GM12864 (cell line): ENCODE measurements around the gene TAF6.

Experiments
- DNase-seq: peaks from one replicate; pipeline ENCODE4 v3.0.0-alpha.2; 2011; ENCODE audit warnings: low read depth
- H3K4me3 ChIP-seq: 2 replicates; pipeline ENCODE4 v1.5.1; 2011; ENCODE audit warnings: mild to moderate bottlenecking, low read depth, low read length, control low read depth
- TF ChIP-seq, protein P1 (sequence below): IDR thresholded peaks from 2 replicates; pipeline ENCODE4 v1.5.1; 2011; ENCODE audit warnings: low read depth, mild to moderate bottlenecking, moderate library complexity, low read length, control low read depth, inconsistent platforms; ENCODE audit errors: missing control alignments

TAF6 gene

DNA sequence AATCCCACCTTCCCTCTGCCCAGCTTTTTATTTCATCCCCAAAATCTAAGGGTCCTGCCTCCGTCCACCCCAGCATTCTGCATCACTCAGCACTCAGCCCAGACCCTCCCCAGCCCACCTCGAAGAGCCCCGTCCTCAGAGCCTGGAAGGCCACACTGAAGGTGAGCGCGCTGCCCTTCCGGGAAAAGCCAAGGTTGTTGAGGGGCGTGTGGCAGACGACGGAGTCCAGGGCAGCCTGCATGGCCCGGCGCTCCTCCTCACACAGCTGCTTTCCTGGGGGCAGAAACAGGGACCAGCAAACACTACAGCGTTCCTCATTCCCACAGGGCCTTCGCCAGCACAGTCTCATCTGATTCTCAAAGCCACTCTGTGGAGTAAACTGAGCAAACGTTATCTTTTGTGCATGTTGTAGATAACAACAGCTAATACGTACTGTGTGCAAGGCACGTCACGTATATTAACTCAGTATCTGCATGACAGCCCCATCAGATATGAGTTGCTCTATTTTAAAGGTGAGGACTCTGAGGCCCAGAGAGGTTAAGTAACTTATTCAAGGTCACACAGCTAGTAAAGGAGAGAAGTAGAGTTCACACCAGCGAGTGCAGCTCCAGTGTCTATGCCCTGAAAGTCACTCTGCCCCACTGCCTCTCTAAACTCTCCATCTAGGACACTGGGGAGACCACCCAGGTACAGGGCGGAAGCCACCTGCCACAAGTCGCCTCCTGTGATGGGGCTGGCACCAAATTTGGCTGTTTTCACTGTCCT is 36.6 kb upstream of the TAF6 start:
- no peak for DNase-seq
- no peak overlapping the region for H3K4me3 ChIP-seq
- TF ChIP-seq, protein P1, sequence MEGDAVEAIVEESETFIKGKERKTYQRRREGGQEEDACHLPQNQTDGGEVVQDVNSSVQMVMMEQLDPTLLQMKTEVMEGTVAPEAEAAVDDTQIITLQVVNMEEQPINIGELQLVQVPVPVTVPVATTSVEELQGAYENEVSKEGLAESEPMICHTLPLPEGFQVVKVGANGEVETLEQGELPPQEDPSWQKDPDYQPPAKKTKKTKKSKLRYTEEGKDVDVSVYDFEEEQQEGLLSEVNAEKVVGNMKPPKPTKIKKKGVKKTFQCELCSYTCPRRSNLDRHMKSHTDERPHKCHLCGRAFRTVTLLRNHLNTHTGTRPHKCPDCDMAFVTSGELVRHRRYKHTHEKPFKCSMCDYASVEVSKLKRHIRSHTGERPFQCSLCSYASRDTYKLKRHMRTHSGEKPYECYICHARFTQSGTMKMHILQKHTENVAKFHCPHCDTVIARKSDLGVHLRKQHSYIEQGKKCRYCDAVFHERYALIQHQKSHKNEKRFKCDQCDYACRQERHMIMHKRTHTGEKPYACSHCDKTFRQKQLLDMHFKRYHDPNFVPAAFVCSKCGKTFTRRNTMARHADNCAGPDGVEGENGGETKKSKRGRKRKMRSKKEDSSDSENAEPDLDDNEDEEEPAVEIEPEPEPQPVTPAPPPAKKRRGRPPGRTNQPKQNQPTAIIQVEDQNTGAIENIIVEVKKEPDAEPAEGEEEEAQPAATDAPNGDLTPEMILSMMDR: no peak

DNA sequence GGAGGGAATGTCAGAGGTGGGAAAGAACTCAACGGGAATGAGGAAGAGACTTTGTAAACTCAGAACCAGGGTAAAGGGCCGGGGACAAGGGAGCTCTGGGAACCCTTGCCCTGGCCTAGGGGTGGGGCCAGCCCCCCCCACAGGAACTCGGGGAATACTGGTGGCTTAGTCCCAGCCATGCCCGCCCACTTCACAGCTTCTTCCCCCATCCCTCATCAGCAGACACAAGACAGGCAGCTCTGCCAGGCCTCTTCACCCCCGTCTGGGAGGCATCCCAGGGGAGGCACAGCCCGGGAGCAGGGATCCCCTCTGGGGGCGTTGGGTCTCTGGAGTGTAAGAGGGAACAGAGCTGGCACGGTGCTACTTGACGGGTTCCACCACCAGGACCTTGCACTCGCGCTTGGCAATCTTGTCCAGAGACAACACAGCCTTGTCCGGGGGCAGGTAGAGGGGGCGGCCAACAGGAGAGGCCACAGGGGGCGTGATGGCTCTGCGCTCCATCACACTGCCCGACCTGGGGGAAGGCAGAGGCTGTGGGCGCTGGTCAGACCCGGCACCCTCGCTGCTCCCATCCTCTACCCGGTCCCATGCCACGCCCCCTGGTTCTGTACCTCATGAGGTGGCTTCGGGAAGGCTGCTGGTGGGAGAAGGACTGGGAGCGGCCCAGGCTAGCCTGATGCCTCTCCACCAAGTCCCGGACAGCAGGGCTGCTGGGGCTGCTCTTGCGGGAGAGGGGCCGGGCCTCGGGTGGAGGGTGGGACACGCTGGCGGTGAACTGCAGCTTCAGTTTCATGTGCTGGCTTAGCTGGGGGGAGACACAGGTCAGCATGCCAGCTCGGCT is 35.7 kb upstream of the TAF6 start:
- no peak overlapping the region for H3K4me3 ChIP-seq
- no peak for DNase-seq
- TF ChIP-seq, protein P1: no peak

DNA sequence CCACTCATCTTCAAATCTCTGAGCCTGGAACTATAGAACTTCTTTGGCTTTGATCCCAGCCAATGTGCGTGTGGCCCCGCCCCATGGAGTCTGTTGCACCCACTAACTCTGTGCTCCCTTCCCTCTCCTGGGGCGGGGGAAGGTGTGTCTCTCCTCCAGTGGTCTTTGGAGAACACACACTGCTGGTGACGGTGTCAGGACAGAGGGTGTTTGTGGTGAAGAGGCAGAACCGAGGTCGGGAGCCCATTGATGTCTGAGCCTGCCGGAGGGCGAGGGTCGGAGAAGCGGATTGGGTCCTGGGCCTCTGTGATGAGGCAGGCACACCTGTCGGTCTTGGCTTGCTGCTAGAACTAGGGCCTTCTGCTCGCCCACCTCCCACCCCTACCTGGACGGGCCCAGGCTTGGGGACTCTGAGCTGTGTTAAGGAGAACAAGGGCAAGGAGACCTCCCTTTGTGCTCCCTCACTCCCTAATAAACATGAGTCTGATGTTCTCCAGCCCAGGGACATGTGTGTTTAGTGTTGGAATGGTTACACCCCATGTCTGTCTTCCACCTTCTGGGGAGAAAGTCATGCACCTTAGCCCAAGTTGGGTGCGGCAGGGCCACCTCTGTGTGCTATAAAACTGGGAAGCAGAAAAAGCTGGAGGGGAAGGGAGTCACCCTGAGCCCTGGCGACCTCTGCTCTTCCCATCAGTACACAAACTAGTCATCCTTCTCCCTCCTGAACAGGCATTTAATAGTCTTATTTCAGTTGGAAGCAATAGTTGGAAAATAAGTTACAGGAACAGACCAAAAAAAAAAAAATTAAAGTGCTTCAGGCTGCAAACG is 34.8 kb upstream of the TAF6 start:
- no peak overlapping the region for H3K4me3 ChIP-seq
- TF ChIP-seq, protein P1: no peak
- DNase-seq: no peak

DNA sequence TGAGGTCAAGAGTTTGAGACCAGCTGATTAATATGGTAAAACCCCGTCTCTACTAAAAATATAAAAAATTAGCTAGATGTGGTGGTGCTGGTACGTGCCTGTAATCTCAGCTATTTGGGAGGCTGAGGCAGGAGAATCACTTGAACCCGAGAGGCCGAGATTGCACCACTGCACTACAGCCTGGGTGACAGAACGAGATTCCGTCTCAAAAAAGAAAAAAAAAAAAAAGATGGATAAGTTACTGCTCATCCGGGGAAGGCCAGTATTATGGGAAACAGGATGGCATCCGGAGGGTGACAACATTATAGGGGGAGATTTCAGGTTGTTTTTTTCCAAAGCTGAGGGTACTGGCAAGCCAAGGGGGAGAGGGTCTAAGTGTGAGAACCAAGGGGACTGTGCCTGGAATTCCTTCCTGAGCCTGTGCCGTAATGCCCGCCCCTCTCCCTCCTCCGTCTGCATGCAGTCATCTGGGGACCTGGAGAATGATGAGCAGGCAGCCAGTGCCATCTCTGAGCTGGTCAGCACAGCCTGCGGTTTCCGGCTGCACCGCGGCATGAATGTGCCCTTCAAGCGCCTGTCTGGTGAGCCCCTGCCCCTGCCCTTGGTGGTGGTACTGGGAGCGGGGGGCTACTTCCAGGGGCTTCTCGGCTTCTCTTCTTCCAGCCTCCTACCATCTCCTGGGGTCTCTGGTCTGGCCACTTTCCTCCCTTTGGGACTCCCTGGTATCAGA is 33.9 kb upstream of the TAF6 start:
- no peak overlapping the region for H3K4me3 ChIP-seq
- DNase-seq: no peak
- TF ChIP-seq, protein P1: no peak

DNA sequence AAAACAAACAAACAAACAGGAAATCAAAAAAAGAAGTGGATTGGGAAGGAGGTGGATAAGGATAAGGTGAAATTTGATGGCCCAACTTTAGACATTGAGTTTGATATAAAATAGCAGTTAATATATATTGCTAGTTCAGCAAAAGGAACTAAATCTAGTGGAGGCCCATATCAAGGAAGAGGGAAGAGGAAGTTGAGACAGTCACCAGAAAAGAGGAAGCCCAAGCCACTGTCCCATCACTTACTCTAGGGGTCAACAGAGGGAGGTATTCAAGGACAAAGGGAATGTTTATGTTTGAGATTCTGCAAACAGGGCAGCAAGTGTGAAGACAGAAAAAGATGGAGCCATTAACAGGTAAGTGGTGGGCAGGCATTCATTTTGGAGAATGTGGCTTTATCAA is 33.2 kb upstream of the TAF6 start:
- TF ChIP-seq, protein P1: no peak
- no peak for DNase-seq
- H3K4me3 ChIP-seq: no peak overlapping the region
